Motor neuron (in vitro differentiated cells): ENCODE data around the gene PSMF1. TPM values are rescaled to one million over a fixed set of nuclear protein-coding genes. Genes with fewer than 3 reads are reported as not detected.

ENCODE experiments used
- ATAC-seq, 8 experiments: fragments of 200-7000 bp; cut with Tn5 transposase; replicated peaks in 6 of 8; 2 replicates each; pipeline ENCODE4 v1.8.0; 2021; ENCODE audit warnings: mild to moderate bottlenecking in 8 of 8, moderate library complexity in 8 of 8
- H3K27ac ChIP-seq, 2 donors: fragments of 250-450 bp; sonication (Bioruptor Pico); 2 replicates each; pipeline ENCODE4 v1.9.0; 2021; ENCODE audit warnings: antibody characterized with exemption in 2 of 2, mild to moderate bottlenecking in 2 of 2, moderate library complexity in 1 of 2
- H3K4me1 ChIP-seq, 2 donors: fragments of 250-450 bp; sonication (Bioruptor Pico); replicated peaks in 1 of 2; 2 replicates each; pipeline ENCODE4 v1.6.1; 2021; ENCODE audit warnings: antibody characterized with exemption in 2 of 2, mild to moderate bottlenecking in 2 of 2, moderate library complexity in 1 of 2
- H3K4me3 ChIP-seq, 5 donors: fragments of 250-450 bp; sonication (Bioruptor Pico); 2 replicates each; pipeline ENCODE4 v1.9.0; 2021; ENCODE audit warnings: antibody characterized with exemption in 5 of 5, mild to moderate bottlenecking in 5 of 5, moderate library complexity in 4 of 5
- WGBS, 10 experiments: fragments of 450-650 bp; shearing (Covaris generic); methylation state at CpG; one replicate each; pipeline ENCODE4 v1.0.0; 2022; 5-methylcytosine and 5-hydroxymethylcytosine counted together
- in situ Hi-C, 9 experiments: fragments of 400-800 bp; cut with MboI; loops; one replicate each; pipeline ENCODE4 v1.15.0; 2021; ENCODE audit warnings: low sequenced_read_pairs in 9 of 9, low pct_unique_long_range_greater_than_20kb in 2 of 9; ENCODE audit not compliant: unreplicated experiment in 9 of 9
- total RNA-seq, 8 experiments: library from RNA; unstranded; fragments of 300-600 nt; gene quantifications; 2 replicates each; pipeline versions ENCODE4 v1.2.3 to v1.2.4, GENCODE V29; 2022

The PSMF1 gene
- total RNA-seq, 8 experiments from 2014 or later: 26.2 to 59.1 (median 42.6) TPM

DNA sequence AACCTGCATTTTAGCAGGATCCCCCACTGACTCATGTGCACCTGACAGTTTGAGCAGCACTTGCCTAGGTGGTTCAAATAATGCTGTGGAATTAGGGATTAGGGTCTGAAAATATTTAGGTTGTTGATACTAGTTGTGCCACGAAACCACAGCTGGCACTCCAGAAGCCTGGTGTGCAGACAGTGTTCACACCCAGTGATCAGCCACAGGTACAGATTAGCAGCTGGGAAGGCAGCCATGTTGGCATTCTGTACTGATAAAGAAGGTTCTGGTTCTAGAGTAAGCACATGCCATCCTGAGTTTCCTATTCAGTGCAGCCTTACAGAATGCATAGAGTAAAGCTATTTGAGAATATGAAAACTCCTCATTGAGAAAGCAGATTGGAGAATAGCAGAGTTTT, 36.3 kb downstream of the PSMF1 start:
- ATAC-seq: no peak
- no peak overlapping the region for H3K27ac ChIP-seq
- in situ Hi-C loops: no loop called here
- no peak overlapping the region for H3K4me3 ChIP-seq
- 100% methylated on average over 1 of the region's 1 CpG; no CpG with 5 or more reads in 5 of the 10 experiments for WGBS, 10 experiments
- H3K4me1 ChIP-seq: no peaks in the 10 kb centered on the region

DNA sequence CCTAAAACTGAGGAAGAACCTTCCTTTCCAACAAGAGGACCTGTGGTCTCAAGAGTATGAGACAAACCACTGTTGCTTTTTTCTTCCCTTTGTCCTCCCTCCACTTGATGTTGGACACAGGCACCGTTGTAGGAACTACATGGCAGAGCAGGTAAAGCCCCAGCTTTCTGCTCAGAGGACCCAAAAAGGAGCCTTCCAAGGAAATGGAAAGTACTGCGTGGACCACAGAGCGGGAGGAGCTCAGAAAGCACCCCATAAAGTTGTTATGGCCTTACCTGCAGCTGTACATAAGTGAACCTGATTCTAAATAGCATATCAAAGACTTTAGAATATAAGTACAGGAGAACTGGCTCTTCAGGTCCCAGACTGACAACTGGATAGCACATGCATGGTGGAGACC, 36.9 kb downstream of the PSMF1 start:
- no peak overlapping the region for H3K27ac ChIP-seq
- no peak overlapping the region for H3K4me3 ChIP-seq
- WGBS, 10 experiments: 100% methylated on average over 1 to 3 of the region's 3 CpGs; no CpG with 5 or more reads in 6 of the 10 experiments
- in situ Hi-C loops: no loop called here
- ATAC-seq: no peak
- no peaks in the 10 kb centered on the region for H3K4me1 ChIP-seq

DNA sequence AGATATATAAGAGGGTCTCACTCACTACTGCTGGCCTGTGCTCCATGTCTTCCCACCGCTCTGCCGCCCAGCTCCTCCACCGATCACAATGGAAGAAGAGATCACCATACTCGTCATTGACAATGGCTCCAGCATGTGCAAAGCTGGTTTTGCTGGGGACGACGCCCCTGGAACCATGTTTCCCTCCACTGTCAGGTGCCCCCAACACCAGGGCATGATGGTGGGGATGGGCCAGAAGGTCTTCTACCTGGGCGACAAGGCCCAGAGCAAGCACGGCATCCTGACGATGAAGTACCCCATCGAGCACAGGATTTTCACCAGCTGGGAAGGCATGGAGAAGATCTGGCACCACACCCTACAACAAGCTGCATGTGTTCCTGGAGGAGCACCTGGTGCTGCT, 42.1 kb downstream of the PSMF1 start:
- Histone ChIP-seq H3K4me3 (no peak overlapping the region), H3K27ac (no peak overlapping the region), H3K4me1 (no peaks in the 10 kb centered on the region)
- in situ Hi-C loops: no loop called here
- WGBS, 10 experiments: 91 to 100% (median 98%) methylated on average over 3 to 10 of the region's 10 CpGs; no CpG with 5 or more reads in 2 of the 10 experiments
- ATAC-seq: no peak

DNA sequence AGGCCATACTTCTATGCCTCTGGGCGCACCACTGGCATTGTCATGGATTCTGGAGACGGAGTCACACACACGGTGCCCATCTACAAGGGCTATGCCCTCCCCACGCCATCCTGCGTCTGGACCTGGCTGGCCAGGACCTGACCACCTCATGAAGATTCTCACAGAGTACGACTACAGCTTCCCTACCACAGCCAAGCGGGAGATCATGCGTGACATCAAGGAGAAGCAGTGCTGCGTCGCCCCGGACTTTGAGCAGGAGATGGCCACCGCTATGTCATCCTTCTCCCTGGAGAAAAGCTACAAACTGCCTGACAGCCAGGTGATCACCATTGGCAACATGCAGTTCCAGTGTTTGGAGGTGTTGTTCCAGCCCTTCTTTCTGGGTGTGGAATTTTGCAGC, 42.6 kb downstream of the PSMF1 start:
- H3K4me1 ChIP-seq: no peaks in the 10 kb centered on the region
- H3K27ac ChIP-seq: no peak overlapping the region
- H3K4me3 ChIP-seq: no peak overlapping the region
- in situ Hi-C loops: no loop called here
- WGBS, 10 experiments: 97 to 100% (median 100%) methylated on average over 6 to 7 of the region's 12 CpGs; no CpG with 5 or more reads in 7 of the 10 experiments
- no peak for ATAC-seq

DNA sequence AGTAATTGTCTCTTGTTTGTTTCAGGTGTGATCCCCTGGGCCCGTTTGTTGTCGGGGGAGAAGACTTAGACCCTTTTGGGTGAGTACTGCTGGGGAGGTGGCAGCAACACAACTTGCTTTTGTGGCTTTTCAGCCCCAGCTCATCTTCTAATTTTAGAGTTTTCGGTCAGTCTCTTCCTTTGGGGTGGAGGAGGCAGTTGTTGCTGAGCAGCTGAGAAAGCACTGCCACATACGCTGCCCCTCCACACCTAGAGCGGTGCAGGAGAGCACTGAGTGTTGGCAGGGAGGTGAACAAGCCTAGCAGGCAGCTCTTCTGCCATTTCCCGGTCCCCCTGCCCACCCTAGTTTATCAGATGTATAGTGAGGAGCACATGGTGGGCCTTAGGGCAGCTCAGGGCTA, 44.7 kb downstream of the PSMF1 start:
- WGBS, 10 experiments: 87 to 100% (median 100%) methylated on average over 1 to 4 of the region's 6 CpGs; no CpG with 5 or more reads in 5 of the 10 experiments
- H3K4me3 ChIP-seq: no peak overlapping the region
- ATAC-seq: no peak
- no peak overlapping the region for H3K27ac ChIP-seq
- H3K4me1 ChIP-seq: no peaks in the 10 kb centered on the region
- in situ Hi-C loops: no loop called here

DNA sequence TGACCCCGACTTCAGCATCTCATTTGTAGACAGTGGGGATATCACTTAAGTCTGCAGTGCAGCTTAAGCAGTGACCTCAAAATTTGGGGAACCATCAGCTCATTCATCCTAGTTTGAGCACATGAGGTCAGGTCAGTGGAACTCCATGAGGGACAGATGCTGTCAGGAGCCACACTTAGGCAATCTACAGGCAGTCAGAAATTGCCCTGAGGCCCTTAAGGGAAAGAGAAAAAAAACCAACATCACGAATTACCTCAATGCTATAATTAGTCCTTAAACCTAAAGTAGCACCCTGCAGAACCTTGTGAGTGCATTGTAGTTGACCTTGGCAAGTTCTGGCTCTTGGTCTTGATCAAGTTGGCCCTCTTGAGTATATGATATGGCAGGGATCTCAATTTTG, 45.3 kb downstream of the PSMF1 start:
- ATAC-seq: no peak
- Histone ChIP-seq H3K27ac (no peak overlapping the region), H3K4me1 (no peaks in the 10 kb centered on the region), H3K4me3 (no peak overlapping the region)
- in situ Hi-C loops: no loop called here
- WGBS, 10 experiments: 80 to 100% (median 100%) methylated on average over 1 of the region's 2 CpGs; no CpG with 5 or more reads in 6 of the 10 experiments

DNA sequence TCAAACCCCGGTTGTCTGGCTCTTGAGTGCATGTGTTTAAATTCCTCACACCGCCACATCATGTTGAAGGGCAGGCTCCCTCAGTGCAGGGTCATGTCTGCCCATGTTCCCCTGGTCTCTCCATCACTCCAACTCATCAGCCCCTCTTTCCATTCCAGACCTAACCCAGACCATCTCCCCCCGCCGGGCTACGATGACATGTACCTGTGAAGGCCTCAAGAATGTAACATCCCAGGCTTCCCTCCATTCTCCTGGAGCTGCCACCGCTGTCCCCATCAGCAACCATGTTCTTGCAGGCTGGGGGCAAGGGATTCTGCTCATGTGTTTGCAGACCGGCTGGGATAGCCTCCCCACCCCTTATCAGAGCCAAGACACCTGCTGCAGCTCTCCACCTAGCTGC, 46.5 kb downstream of the PSMF1 start:
- Histone ChIP-seq H3K4me3 (no peak overlapping the region), H3K4me1 (no peaks in the 10 kb centered on the region), H3K27ac (no peak overlapping the region)
- ATAC-seq: no peak
- 89 to 100% (median 100%) methylated on average over 1 to 6 of the region's 7 CpGs; no CpG with 5 or more reads in 4 of the 10 experiments for WGBS, 10 experiments
- in situ Hi-C loops: no loop called here

DNA sequence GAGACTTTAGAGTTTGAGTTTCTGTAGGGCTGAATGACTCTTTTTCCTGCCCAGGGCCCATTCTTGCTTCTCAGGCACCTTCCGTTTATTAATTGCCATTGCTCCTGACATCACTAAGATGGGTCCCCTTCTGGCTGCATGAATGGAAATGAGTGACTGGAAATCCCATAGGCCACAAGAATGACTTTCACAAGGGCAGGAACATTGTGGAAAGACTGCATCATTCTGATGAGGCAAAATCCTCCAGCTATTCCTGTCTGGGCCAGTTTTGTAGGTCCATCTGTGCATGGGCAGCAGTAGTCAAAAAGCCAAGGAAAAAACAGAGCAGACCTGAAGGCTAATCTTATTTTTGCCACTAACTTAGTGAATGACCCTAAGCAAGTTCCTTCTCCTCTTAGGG, 47.1 kb downstream of the PSMF1 start:
- WGBS, 10 experiments: 80 to 100% (median 100%) methylated on average over 1 of the region's 1 CpG; no CpG with 5 or more reads in 5 of the 10 experiments
- Histone ChIP-seq H3K4me3 (no peak overlapping the region), H3K27ac (no peak overlapping the region), H3K4me1 (no peaks in the 10 kb centered on the region)
- in situ Hi-C loops: no loop called here
- no peak for ATAC-seq

DNA sequence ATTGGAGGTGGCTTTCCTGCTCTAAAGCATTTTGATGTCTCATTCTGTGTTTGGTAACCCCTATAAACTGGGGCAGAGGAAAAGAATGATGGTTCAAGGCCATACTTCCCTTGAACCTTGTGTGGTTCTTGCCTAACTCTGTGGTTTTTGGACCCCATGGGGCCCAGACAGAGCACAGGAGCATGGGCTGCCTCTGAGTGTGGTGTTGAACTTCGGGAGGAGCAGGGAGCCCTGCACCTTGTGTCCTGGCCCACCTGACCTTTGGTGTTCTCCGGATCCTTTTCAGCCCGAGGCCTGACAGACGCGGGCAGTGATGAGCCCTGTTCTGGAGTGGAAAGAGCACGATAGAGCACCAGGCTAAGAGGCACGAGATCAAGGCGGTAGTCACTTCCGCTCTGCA, 47.5 kb downstream of the PSMF1 start:
- H3K4me1 ChIP-seq: no peaks in the 10 kb centered on the region
- WGBS, 10 experiments: 94 to 100% (median 98%) methylated on average over 1 to 7 of the region's 9 CpGs; no CpG with 5 or more reads in 6 of the 10 experiments
- in situ Hi-C loops: no loop called here
- H3K27ac ChIP-seq: no peak overlapping the region
- no peak for ATAC-seq
- no peak overlapping the region for H3K4me3 ChIP-seq

DNA sequence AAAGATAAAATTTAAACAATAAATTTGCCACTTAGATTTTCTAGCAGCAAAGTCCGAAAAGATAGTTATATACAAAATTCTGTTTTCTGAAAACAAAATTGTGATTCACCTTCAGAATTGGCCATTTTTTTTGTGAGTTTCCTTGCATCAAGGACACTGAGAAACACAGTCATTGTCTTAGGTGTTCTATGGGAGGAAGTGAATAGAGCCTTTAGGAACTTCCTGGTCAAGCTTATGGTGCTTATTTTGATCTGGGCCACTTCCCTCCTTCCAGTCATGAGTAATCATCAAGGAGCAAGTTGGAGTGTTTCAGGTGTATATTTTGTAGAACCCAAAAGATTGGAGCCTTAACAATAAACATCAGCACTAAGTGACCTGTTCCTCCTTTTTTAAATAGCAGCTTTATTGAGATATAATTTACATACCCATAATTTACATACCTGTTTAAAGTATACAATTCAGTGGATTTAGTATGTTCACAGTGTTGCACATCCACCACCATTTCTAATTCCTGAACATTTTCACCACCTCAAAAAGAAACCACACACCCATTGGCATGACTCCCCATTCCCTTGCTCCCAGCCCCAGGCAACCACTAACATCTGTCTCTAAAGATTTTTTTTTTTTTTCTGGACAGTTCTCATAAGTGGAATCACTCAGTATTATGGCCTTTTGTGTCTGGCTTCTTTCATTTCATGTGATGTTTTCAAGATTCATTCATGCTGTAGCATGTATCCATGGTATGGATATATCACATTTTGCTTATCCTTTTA, 48.7 kb downstream of the PSMF1 start:
- peak in 2 of 8 experiments; percentile 33 for ATAC-seq
- in situ Hi-C loops: no loop called here
- H3K27ac ChIP-seq: no peak overlapping the region
- no peaks in the 10 kb centered on the region for H3K4me1 ChIP-seq
- 83 to 100% (median 100%) methylated on average over 1 of the region's 1 CpG for WGBS, 10 experiments
- H3K4me3 ChIP-seq: no peak overlapping the region

DNA sequence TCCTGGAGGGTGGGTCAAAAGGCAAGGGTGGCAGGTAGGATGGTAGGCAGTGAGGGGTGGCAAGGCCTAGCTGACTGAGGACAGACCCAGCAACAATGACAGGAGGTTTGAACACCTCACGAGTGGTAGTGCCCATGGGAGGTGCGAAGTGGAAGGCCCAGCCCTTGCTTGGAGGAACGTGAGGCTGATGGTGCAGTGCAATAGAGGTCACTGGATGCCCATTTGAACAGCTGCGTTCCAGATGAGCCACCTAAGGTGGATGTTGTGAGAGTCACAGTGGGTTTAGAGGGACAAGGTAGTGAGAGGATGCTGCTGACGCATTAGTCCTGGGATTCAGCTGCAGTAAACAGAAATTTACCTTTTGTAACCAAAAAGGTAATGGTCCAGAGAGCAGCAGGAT, 50.8 kb downstream of the PSMF1 start:
- no peaks in the 10 kb centered on the region for H3K4me1 ChIP-seq
- H3K4me3 ChIP-seq: no peak overlapping the region
- in situ Hi-C loops: no loop called here
- ATAC-seq: no peak
- 80 to 92% (median 85%) methylated on average over 1 to 5 of the region's 5 CpGs; no CpG with 5 or more reads in 5 of the 10 experiments for WGBS, 10 experiments
- no peak overlapping the region for H3K27ac ChIP-seq

DNA sequence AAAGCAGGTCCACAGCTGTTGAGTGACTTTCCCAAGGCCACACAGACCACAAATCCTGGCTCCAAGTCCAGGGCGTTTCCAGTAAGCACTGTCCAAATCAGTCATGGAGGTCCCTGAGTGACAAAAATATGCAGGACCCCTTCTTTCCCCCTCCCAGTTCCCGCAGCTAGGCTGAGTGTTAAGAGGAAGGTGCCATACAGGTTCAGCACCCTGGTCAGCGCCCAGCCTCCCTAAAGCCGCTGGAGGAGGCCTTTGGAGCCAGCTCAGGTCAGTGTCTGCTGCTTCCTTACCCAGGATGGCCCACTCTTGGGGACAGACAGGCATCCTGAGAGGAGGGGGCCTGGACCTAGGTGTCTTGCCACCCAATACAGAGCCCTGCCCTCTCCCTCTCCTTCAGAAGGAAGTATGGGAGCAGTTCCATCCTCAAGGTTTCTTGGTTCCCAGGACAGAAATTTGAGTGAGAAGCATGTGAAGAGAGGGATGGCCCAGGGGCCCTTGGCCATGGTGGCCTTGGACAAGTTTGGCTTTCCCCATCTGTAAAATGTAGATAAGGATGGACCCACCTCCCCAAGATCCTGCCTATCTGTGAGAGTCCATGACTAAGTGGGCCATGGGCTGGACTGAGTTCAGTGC, 53.2 kb downstream of the PSMF1 start:
- in situ Hi-C loops: no loop called here
- no peaks in the 10 kb centered on the region for H3K4me1 ChIP-seq
- no peak overlapping the region for H3K4me3 ChIP-seq
- WGBS, 10 experiments: 0 to 90% (median 72%) methylated on average over 1 to 2 of the region's 4 CpGs; no CpG with 5 or more reads in 5 of the 10 experiments
- H3K27ac ChIP-seq: no peak overlapping the region
- peak in 3 of 8 experiments; percentile 20 to 33 (median 33) for ATAC-seq

DNA sequence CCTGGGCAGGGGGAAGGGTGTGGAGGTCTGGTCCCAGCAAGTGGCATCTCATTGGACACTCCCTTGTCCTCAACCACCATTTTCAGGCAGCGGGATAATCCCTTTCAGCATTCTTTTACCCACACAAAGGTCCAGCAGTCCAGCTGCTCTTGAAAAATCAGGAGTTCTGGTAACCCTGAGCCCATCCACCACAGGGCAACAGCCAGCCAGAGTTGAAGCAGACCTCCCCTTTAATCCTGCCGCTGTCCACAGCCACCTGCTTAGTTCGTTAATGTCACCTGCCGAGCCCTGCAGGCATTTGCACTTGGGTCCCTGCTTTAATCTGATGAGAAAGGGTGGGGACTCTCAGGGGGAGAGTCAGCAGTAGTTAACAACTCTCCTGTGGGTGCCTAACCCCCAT, 55.3 kb downstream of the PSMF1 start:
- no peaks in the 10 kb centered on the region for H3K4me1 ChIP-seq
- in situ Hi-C loops: no loop called here
- H3K4me3 ChIP-seq: no peak overlapping the region
- peak in 1 of 8 experiments; percentile 37 for ATAC-seq
- WGBS, 10 experiments: 33 to 95% (median 67%) methylated on average over 1 to 3 of the region's 4 CpGs; no CpG with 5 or more reads in 5 of the 10 experiments
- no peak overlapping the region for H3K27ac ChIP-seq
